Germinal center (tissue), 1 donor: ENCODE data around the gene KHK.
A peak's percentile ranks its signal among the peaks of the same experiment; 100 is the strongest.
"Not testable (repeated sequence)": the region's sequence is repeated elsewhere in the genome, so short reads cannot be mapped to it uniquely, and the experiment has no call there.

Experiments used
- DNase-seq: peaks from one replicate; pipeline ENCODE4 v3.0.0; 2012; ENCODE audit warnings: mixed read lengths, low spot score

The KHK gene

GRCh38 chr2:27095745-27096651, 9.4 kb downstream of the KHK start:
- DNase-seq = peak; percentile 79

- DNase-seq = no peak
Observed at GRCh38 chr2:27096748-27097297, 10.3 kb downstream of the KHK start.

- DNase-seq = no peak
Observed at GRCh38 chr2:27097341-27097740, 10.8 kb downstream of the KHK start.

GRCh38 chr2:27099334-27099955, 12.9 kb downstream of the KHK start:
- no peak for DNase-seq

DNA sequence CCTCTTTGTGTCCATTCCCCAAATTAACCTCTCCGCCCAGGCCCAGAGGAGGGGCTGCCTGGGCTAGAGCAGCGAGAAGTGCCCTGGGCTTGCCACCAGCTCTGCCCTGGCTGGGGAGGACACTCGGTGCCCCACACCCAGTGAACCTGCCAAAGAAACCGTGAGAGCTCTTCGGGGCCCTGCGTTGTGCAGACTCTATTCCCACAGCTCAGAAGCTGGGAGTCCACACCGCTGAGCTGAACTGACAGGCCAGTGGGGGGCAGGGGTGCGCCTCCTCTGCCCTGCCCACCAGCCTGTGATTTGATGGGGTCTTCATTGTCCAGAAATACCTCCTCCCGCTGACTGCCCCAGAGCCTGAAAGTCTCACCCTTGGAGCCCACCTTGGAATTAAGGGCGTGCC, 13.5 kb downstream of the KHK start:
- DNase-seq = no peak

- no peak for DNase-seq
Observed at GRCh38 chr2:27102329-27102728, 15.8 kb downstream of the KHK start.

DNA sequence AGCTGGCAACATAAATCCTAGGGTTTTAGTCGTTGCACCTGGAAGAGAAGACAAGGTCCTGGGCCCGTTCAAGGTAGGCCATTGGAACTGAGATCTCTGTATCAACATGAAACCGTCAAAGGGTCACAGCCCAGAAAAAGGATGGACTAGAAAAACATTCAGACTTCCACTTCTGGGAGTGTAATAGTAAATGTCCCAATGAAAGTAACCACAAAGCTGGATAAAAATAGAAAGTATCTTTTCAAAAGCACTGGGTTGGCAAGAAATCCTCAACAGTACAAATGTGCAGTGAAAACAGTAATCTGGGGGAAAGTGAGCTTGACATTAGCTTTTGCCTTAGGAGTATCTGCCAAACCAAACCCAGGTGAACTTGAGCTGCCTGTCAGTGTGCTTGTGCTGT, 19.4 kb downstream of the KHK start:
- no peak for DNase-seq

DNA sequence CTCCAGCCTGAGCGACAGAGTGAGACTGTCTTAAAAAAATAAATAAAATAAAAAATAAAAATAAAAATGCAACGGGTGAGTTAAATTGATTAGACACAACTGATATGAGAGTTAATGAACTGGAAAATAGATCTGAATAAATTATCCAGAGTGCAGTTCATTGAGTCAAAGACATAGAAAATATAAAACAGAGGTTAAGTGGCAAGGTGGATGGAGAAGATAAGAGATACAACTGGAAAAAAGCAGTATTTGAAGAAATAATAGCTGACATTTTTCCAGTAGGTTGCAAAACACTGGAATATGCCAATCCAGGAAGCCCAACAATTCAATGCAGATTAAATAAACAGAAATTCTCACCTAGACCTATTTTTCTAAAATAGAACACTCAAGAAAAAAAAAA, 21.6 kb downstream of the KHK start:
- DNase-seq = no peak

- DNase-seq = no peak
Observed at GRCh38 chr2:27109083-27109482, 22.5 kb downstream of the KHK start.

DNA sequence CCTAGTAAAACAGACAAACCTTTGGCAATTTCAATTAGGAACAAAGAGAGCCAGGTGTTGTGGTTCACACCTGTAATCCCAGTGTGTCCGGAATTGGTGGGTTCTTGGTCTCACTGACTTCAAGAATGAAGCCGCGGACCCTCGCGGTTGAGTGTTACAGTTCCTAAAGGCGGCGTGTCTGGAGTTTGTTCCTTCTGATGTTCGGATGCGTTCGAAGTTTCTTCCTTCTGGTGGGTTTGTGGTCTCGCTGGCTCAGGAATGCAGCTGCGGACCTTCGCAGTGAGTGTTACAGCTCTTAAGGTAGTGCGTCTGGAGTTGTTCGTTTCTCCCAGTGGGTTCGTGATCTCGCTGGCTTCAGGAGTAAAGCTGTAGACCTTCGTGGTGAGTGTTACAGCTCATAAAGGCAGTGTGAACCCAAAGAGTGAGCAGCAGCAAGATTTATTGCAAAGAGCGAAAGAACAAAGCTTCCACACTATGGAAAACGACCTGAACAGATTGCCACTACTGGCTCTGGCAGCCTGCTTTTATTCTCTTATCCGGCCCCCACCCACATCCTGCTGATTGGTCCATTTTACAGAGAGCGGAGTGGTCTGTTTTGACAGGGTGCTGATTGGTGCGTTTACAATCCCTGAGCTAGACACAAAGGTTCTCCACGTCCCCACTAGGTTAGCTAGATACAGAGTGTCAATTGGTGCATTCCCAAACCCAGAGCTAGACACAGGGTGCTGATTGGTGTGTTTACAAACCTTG, 24.2 kb downstream of the KHK start:
- not testable (repeated sequence) for DNase-seq

GRCh38 chr2:27111392-27112078, 25.0 kb downstream of the KHK start:
- DNase-seq = not testable (repeated sequence)

DNA sequence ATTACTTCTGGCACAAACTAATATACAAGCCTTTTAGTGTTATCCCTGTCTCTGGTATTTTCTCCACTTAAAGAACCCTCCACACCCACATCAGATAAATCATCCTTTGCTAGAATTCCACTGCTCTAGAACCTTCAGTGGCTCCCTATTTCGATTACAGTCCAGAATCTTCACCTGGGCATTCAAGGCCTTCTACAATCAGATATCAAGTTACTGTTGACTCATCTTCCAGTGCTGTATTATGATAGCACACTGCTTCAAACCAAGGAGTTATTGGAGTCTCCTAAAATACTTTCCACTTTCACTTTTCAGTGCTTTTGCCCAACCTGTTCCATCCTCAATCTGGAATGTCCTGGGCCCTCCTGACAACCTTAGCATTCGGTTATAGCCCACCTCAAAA, 28.9 kb downstream of the KHK start:
- no peak for DNase-seq

DNA sequence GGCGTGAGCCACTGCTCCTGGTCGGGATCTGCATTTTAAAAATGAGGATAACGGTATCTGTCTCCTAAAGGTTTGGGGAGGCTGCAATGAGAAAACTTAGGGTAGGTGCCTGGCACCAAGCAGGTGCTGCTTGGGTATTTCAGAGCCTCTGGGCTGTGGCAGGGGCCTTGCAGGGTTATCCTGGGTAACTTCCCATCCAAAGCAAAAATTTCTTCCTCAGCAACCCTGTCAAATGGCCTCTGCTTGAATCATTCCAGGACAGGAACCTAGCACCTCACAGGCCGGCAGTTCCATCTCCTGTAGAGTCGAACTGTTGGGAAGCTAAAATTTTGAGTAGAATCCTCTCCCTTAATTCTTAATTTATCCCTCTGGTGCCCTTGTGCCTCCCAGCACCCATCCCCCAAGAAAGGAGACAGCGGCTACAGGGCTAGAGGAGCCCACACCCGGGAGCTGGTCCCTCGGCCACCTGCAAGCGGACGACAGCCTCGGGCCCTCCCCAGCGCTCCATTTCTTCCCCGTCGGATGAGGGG, 31.5 kb downstream of the KHK start:
- no peak for DNase-seq

GRCh38 chr2:27118525-27119329, 32.2 kb downstream of the KHK start, which contains the start of gene CGREF1:
Gene CGREF1 (minus strand): TSS chr2:27119128. CDS start chr2:27104366, 14,762 bp downstream.
- peak; percentile 19 for DNase-seq

DNA sequence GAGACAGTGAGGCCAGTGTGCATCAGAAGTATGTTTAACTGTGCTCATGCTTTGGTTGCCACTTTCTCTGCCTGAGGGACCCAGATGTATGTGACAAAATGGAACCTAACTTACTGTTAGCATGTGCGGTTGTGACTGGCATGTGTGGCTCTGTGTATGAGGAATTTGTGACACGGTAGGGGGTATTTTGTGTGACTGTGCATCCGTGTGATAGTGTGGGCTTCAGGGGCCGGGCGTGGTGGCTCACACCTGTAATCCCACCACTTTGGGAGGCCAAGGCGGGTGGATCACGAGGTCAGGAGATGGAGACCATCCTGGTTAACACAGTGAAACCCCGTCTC, 32.7 kb downstream of the KHK start:
- DNase-seq = not testable (repeated sequence)

GRCh38 chr2:27121906-27122305, 35.3 kb downstream of the KHK start:
- no peak for DNase-seq

DNA sequence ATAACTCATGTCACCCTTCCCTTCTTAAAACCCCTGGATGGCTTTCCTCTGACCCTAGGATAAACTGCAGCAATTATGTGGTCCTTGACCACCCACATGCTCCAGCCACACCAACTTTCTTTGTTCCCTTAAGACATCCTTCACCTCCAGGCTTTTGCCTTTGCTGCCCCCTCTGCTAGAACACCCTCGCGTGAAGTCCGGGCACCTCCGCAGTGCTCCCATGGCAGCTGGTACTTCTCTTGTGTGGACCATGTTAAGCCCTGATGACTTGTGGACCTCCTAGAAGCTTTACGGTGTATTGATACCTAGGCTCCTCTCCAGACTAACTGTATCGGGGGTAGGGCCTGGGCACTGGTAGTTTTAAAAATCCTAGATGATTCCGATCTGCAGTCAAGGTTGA, 36.2 kb downstream of the KHK start:
- no peak for DNase-seq

DNA sequence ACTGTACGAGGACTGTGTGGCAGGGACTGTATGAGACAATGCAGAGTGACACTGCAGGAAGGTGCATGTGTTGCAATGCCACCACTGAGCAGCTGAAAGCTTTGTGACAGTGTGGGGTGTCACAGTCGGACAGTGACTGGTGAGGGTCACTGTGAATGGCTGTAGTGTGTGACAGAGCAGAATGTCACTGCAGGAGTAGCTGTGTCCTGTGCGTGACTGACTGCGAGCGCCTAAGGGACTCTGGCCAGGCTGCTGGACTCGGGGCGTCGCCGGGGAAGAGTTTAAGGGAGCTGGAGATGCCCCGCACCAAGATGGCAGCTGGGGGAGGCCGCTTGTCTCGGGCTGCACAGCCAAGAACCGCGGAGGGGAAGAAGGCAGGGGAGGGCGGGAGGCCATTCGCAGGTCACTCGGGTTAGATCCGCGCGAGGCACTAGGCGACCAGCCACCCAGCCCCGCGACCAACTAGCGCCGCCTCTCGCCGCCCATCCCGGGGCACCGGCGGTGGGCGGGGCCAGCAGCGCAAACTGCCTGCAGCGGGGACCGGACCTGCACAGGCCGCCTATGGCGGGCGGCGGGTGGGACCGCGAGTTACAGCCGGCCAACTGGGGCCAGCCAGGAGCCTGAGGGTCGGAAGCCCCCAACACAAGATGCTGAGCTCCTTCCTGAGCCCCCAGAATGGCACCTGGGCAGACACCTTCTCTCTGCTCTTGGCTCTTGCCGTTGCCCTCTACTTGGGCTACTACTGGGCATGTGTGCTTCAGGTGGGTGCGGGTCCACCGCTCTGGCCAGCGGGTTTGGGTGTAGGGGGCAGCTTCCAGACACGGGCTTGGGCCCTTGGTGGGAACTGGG, 37.0 kb downstream of the KHK start, which contains the start of gene ABHD1:
Gene ABHD1 (plus strand): TSS at position 514 of the 849 bp plus-strand sequence. CDS start 134 bp downstream, at position 648.
- peak; percentile 72 for DNase-seq

- no peak for DNase-seq
Observed at GRCh38 chr2:27125104-27125503, 38.5 kb downstream of the KHK start.

- DNase-seq = no peak
Observed at GRCh38 chr2:27126252-27126710, 39.7 kb downstream of the KHK start.
